Body of pancreas (tissue), 4 donors: ENCODE results near the gene SLC11A1.

Source experiments
- CTCF ChIP-seq, 7 experiments: fragments of 450-650 bp in 4 of 7; fragments of 200-600 bp in 3 of 7; sonication (generic) in 3 of 7; IDR thresholded peaks; one replicate each; pipeline ENCODE4 v1.5.1; 2016 to 2019; ENCODE audit warnings: antibody characterized with exemption in 7 of 7
- POLR2A ChIP-seq, 3 donors: fragments of 450-650 bp; IDR thresholded peaks; one replicate each; pipeline ENCODE4 v1.6.1; 2016; ENCODE audit warnings: antibody characterized with exemption in 3 of 3, mild to moderate bottlenecking in 2 of 3

- TF ChIP-seq POLR2A (IDR thresholded peaks at IDR 0.05): peak in 1 of 3 donors; percentile 12
- TF ChIP-seq CTCF (IDR thresholded peaks at IDR 0.05): no peak
Observed at GRCh38 chr2:218357236-218358177, 24.6 kb upstream of the SLC11A1 start.
